Dermis microvascular lymphatic vessel endothelial cell (primary cell): ENCODE results near the gene RNF40. TPM values are rescaled to one million over a fixed set of nuclear protein-coding genes. Genes with fewer than 3 reads are reported as not detected.

Experiments
- DNase-seq, 2 donors: peaks; one replicate each; pipeline versions ENCODE4 v3.0.0 to v3.0.0-alpha.2; 2010; ENCODE audit warnings: low read depth in 2 of 2
- total RNA-seq: library from RNA; depleted of rRNA; stranded (reverse); fragments of >200 nt; gene quantifications from 2 replicates; pipeline ENCODE4 v1.2.1, GENCODE V29; 2014

Gene RNF40
- total RNA-seq, 1 donor from 2014 or later = 41.0 TPM

DNA sequence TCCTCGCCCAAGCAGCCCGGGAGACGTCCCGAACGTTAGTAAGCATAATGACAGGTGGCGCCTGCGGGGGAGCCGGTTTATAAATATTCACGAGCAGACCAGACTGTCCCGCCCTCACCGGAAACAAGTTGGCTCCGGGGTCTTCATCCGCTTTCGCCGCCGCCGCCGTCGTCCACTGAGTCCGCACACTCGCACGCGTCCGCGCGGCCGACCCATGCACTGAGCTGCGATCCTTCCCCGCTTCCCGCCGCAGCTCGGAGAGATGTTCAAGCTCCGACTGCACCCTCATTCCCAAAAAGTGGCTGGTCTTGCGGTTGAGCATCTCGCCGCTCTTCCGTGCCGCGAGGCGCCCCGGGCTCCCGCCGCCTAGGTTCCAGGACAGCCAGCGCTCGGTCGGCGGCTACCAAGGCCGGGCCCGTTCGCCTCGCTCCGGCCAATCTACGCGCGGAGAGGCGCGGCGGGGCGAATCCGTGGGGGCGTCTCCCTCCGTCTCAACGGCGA, 645 bp upstream of the RNF40 start:
- peak in 1 of 2 donors; percentile 58 for DNase-seq

- no peak for DNase-seq
Measured at GRCh38 chr16:30762991-30763725, 1.0 kb downstream of the RNF40 start.

DNA sequence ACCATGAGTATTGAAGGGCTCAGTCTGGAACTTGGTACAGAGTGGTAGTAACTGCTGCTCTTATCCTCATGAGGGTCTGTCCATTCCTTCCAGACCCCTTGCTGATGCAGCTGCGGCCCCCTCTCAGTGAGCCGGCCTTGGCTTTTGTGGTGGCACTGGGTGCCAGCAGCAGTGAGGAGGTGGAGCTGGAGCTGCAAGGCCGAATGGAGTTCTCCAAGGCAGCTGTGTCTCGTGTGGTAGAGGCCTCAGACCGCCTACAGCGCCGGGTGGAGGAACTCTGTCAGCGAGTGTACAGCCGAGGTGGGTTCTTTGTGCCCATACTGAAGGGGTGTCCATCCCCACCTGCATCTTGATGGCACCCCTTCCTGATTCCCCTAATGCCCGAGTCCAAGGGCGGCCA, 2.0 kb downstream of the RNF40 start:
- no peak for DNase-seq

DNA sequence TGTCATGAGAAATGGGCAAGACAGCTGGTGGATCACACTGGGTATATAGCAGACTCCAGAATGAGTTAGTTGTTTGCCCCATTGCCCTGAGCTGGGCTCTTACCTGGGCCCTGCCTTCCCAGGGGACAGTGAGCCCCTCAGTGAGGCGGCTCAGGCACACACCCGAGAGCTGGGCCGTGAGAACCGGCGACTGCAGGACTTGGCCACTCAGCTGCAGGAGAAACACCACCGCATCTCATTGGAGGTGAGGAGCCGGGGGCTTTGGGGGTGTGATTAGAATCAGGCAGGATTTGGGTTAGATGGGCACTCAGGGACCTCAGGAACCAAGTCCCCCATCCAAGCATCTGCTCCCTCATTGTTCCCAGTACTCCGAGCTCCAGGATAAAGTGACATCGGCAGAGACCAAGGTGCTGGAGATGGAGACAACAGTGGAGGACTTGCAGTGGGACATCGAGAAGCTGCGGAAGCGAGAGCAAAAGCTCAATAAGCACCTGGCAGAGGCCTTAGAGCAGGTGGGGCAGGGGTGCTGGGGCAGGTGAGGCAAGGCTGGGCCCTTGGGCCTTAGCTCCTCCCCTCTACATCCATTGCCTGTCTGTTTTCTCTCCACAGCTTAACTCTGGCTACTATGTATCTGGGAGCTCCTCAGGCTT, 2.8 kb downstream of the RNF40 start:
- no peak for DNase-seq

- DNase-seq = no peak
Measured at GRCh38 chr16:30766206-30766932, 4.2 kb downstream of the RNF40 start.

- no peak for DNase-seq
Measured at GRCh38 chr16:30766933-30767284, 4.8 kb downstream of the RNF40 start.

DNA sequence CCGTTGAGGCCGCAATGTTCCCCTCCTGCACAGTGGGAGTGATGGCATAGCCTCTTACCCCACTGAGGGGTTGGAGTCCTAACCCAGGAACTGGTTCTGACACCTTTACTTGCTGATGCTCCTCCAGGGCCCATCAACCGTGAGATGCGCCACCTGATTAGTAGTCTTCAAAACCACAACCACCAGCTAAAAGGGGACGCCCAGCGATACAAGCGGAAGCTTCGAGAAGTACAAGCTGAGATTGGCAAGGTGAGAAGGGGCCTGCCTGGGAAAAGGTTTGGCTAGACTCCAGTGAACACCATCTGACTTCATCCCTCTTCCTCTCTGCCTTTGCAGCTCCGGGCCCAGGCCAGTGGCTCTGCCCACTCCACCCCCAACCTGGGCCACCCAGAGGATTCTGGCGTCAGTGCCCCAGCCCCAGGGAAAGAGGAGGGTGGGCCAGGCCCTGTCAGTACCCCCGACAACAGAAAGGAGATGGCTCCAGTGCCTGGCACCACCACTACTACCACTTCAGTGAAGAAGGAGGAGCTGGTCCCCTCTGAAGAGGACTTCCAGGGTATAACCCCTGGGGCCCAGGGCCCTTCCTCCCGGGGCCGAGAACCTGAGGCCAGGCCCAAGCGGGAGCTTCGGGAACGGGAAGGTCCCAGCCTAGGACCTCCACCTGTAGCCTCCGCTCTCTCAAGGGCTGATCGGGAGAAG, 5.8 kb downstream of the RNF40 start:
- no peak for DNase-seq

DNA sequence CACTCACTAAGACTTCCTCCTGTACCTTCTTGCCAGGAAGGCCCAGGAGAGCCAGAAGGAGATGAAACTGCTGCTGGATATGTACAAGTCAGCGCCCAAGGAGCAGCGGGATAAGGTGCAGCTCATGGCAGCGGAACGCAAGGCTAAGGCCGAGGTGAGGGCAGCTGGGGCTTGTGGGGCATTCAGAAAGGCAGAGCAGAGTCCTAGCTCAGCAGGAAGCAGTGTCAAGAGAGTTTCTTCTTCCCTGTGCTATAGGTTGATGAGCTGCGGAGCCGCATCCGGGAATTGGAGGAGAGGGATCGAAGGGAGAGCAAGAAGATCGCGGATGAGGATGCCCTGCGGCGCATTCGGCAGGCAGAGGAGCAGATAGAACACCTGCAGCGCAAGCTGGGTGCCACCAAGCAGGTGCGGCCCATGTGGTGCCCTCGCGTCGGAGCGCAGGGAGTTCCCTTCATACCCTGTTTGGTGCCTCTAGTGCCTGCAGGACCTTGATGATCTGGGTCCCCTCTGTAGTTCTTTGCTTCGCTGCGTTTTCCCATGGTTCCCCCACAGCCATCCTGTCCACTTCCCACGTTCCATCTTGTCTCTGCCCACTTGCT, 6.6 kb downstream of the RNF40 start:
- no peak for DNase-seq

- DNase-seq = no peak
Measured at GRCh38 chr16:30769379-30770089, 7.4 kb downstream of the RNF40 start.

DNA sequence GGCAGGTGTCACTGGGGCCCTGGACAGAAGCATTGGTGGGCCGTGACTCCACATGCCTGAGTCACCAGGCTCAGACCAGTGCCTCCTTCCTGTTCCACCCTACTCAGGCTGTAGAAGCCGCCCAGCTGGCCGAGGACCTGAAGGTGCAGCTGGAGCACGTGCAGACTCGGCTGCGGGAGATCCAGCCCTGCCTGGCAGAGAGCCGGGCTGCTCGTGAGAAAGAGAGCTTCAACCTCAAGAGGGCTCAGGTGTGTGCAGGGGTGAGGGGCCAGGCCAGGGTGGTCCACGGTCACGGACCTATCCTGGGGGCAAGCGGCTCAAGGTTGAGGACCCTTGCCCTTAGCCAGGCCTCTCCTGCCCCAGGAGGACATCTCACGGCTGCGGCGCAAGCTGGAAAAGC, 9.6 kb downstream of the RNF40 start:
- peak in 1 of 2 donors; percentile 53 for DNase-seq

- DNase-seq = no peak
Measured at GRCh38 chr16:30773826-30774225, 11.7 kb downstream of the RNF40 start.

DNA sequence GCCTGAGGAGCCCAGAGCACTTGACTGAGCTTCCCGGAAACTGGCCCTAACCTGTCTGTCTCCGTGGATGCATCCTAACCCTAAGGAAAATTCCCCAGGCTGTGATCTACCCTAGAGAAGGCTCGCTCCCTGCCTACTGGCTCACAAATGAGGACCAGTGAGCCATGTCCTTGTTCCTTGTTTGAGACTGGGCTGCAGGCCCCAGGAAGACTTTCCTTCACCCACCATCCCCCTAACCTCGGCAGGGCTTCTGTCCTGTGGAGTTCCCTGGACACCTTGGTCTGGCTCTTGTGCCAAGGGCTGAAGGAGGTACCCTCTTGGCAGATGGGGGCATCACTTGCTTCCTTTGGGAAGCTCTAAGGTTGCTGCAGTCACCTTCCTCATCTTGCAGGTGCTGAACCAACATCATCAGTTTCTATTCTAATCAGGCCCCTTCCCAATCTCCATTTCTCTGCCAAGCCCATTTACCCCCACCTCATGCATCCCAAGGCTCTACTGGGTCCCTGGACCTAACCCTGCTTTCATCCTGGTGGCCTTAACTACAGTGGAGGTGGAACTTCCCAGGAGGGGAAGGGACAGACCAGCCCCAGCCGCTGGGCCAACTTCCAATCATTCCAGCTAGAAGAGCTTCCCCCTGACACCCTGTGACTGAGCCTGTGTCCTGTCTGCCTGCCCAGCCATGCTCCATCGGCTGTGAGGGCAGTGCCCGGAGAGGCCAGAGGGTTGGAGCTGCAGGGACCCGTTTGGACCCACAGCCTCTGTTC, 12.4 kb downstream of the RNF40 start:
- peak in 1 of 2 donors; percentile 17 for DNase-seq

- no peak for DNase-seq
Measured at GRCh38 chr16:30775131-30775391, 12.9 kb downstream of the RNF40 start.

DNA sequence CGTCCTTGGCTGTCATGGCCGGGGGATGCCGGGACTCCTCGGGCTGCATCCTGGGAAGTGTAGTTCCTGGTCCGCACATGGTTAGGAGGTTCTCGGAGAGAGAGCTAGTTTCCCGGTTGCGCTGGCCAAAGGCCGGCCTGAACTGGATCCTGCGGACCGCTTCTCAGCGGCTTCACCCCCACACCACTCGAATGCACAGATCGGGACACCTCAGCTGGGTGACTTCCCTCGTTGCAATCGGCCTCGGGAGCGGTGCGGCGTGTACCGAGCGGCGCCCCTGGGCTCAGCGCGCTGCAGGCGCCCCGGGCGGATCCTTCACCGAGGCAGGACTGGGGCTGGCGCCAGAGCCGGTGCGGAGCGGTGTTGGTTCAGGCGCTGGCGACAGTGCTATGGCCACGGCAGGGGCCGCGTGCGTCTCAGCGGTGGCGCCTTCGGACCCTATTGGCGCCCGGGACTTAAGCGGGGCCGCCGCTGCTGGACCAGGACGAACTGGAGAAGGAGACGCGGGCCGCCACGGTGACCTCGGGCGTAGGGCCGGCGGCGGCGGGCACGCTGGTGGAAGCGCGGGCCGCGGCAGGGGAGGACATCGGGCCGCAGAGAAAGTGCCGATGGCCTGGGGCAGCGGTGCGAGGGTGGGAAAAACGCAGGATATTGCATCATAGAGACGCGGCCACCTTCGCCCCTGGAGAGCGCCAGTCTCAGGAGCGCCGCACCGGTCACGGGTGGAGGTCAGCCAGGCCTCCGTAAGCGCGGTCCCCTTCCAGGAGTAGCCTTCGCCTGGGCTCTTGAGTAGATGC, 13.5 kb downstream of the RNF40 start:
- DNase-seq = peak; percentile 55 to 78

- DNase-seq = no peak
Measured at GRCh38 chr16:30777591-30778297, 15.6 kb downstream of the RNF40 start.

DNA sequence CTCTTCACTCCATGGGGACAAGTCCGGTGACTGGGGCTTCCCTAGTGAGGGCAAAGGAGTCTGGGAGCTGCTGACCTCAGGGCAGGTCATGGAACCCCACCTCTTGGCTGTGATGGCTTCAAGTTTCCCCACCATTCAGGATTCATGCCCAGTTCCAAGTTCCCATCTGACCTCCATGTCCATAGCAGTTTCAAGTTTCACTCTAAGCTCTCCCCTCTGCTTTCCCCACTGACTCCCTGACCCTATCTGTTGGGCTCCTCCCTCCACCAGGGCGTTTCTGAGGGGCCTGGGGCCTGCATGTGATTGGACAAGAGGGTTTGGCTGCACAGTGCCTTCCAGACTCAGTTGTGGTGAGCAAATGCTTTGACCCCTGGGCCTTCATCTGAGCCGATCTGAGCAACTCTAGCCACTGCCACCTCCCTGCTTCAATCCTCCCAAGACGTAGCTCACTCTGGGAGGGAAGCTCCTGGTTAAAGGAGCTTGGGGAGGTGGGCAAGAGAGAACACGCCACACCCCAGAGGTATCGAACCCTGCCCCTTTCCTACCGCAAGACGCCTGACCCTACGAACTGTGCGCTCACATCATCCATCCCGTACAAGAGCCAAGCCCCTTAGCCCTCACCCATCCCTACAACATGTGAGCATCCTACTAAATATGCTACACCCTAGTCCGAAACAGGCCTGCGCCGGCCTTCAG, 16.6 kb downstream of the RNF40 start:
- no peak for DNase-seq

- no peak for DNase-seq
Measured at GRCh38 chr16:30779596-30779995, 17.5 kb downstream of the RNF40 start.

GRCh38 chr16:30780021-30780420, 17.9 kb downstream of the RNF40 start:
- no peak for DNase-seq
